ENCODE data around the gene UBE4B.

UBE4B gene

GRCh38 chr1:10181154-10181553 lies 148.4 kb downstream of the UBE4B start:
- DNase-seq, result no peak
- TF ChIP-seq CTCF (IDR thresholded peaks at IDR 0.05; ENCODE audit: low read depth, low read length), result no peak
- Histone ChIP-seq H3K4me1 (no peaks in the 10 kb centered on the region), H3K27me3 (no peaks in the 10 kb centered on the region), H3K4me3 (ENCODE audit: low read depth, low read length) (no peak overlapping the region), H3K9me3 (no peaks in the 10 kb centered on the region), H3K36me3 (no peaks in the 10 kb centered on the region)

- no peaks in the 10 kb centered on the region for H3K9me3 ChIP-seq
- no peaks in the 10 kb centered on the region for H3K36me3 ChIP-seq
- no peak overlapping the region for H3K4me3 ChIP-seq (ENCODE audit: low read depth, low read length)
- no peaks in the 10 kb centered on the region for H3K4me1 ChIP-seq
- no peaks in the 10 kb centered on the region for H3K27me3 ChIP-seq
- DNase-seq, result no peak
- TF ChIP-seq CTCF (IDR thresholded peaks at IDR 0.05; ENCODE audit: low read depth, low read length), result no peak
Measured at GRCh38 chr1:10185759-10186158, 153.0 kb downstream of the UBE4B start.

GRCh38 chr1:10186331-10187025 lies 153.7 kb downstream of the UBE4B start:
- no peaks in the 10 kb centered on the region for H3K4me1 ChIP-seq
- no peaks in the 10 kb centered on the region for H3K27me3 ChIP-seq
- H3K4me3 ChIP-seq (ENCODE audit: low read depth, low read length), result no peak overlapping the region
- H3K9me3 ChIP-seq, result no peaks in the 10 kb centered on the region
- no peak for TF ChIP-seq CTCF (IDR thresholded peaks at IDR 0.05; ENCODE audit: low read depth, low read length)
- no peaks in the 10 kb centered on the region for H3K36me3 ChIP-seq
- DNase-seq, result no peak

- Histone ChIP-seq H3K9me3 (no peaks in the 10 kb centered on the region), H3K36me3 (no peaks in the 10 kb centered on the region), H3K4me3 (ENCODE audit: low read depth, low read length) (no peak overlapping the region), H3K4me1 (no peaks in the 10 kb centered on the region), H3K27me3 (no peaks in the 10 kb centered on the region)
- DNase-seq, result no peak
- TF ChIP-seq CTCF (IDR thresholded peaks at IDR 0.05; ENCODE audit: low read depth, low read length), result no peak
Measured at GRCh38 chr1:10187026-10187334, 154.2 kb downstream of the UBE4B start.

- no peak for TF ChIP-seq CTCF (IDR thresholded peaks at IDR 0.05; ENCODE audit: low read depth, low read length)
- Histone ChIP-seq H3K36me3 (no peaks in the 10 kb centered on the region), H3K4me3 (ENCODE audit: low read depth, low read length) (no peak overlapping the region), H3K4me1 (no peaks in the 10 kb centered on the region), H3K27me3 (no peaks in the 10 kb centered on the region), H3K9me3 (no peaks in the 10 kb centered on the region)
- DNase-seq, result no peak
Measured at GRCh38 chr1:10188133-10188650, 155.4 kb downstream of the UBE4B start.

GRCh38 chr1:10189659-10190058 lies 156.9 kb downstream of the UBE4B start:
- no peaks in the 10 kb centered on the region for H3K27me3 ChIP-seq
- TF ChIP-seq CTCF (IDR thresholded peaks at IDR 0.05; ENCODE audit: low read depth, low read length), result no peak
- no peaks in the 10 kb centered on the region for H3K4me1 ChIP-seq
- H3K4me3 ChIP-seq (ENCODE audit: low read depth, low read length), result no peak overlapping the region
- H3K36me3 ChIP-seq, result no peaks in the 10 kb centered on the region
- no peak for DNase-seq
- no peaks in the 10 kb centered on the region for H3K9me3 ChIP-seq
